ENCODE results near the gene RTN4RL2.

GRCh38 chr11:57487021-57487778 is 26.9 kb downstream of the RTN4RL2 start:
- TF ChIP-seq EZH2 (IDR thresholded peaks at IDR 0.05; ENCODE audit: borderline replicate concordance, low read length), result no peak
- TF ChIP-seq CTCF (IDR thresholded peaks at IDR 0.05; ENCODE audit: low read length), result no peak
